ENCODE measurements around the gene DRAM2.

The DRAM2 gene

GRCh38 chr1:111139956-111140679 lies at the start of gene DRAM2, which contains the start of gene CEPT1:
TSS of gene DRAM2 (minus strand) at chr1:111140093. CDS start at chr1:111131554, 8,539 bp downstream.
TSS of gene CEPT1 (plus strand) at chr1:111140223. CDS start at chr1:111147715, 7,492 bp downstream.
- peak; percentile 93 for DNase-seq

DNA sequence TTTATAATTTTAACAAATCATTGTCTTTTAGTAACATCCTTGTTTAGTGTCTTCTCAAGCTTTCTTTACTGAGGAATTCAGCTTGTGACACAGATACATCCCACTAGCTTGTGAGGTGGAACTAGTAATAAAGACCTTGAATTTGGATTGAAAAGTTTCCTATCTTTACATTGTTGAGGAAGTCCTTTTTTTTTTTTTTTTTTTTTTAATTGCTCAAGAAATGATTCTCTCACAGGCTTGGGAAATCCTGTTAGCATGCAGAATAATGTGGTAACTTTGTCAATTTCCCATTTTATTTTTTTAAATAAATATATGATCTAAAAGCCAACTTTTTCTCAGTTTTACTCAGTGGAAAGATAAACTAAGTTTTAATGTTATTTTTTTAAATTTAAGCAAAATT lies 44.8 kb upstream of the DRAM2 start:
- DNase-seq: no peak

- no peak for DNase-seq
Observed at GRCh38 chr1:111183308-111184069, 43.6 kb upstream of the DRAM2 start.

DNA sequence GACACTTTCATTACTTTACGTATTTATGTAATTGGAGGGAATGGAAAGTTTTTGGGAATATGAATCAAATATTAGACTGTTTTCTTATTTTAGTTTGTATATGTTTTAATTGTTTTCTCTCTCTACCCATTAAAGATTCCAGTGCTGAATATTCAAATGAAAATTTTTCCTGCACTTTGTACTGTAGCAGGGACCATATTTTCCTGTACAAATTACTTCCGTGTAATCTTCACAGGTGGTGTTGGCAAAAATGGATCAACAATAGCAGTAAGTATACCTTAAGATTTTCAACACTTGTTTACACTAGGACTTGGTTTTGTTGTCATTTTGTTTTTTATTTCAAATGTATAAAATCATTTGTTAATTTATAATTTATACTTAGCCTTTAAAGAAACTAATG lies 42.2 kb upstream of the DRAM2 start:
- no peak for DNase-seq

DNA sequence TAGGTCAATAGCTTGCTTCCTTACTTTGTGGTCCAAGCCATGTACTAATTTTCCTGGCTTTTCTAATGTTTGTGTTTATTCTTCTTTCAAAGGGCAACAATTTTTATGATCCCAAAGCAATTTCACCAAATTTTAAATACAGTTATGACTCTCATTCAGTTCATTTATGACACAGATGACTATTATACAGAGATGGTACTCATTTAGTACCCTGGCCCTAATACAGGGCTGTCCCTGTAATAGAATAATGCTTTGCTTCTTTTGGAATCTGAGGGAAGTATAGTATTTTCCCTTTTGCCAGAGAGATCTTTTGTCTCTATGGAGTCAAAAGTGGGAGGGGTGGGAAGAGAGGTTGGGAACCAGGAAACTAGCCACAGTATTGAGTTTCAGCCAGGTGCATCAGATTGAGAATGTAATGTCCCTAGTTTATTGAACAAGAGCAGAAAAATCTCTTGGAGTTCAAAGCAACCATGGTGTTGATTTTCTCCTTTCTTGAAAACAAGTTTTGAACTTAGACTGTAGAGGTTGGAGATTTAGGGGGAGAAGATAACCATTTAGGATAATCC lies 40.2 kb upstream of the DRAM2 start:
- DNase-seq: no peak

DNA sequence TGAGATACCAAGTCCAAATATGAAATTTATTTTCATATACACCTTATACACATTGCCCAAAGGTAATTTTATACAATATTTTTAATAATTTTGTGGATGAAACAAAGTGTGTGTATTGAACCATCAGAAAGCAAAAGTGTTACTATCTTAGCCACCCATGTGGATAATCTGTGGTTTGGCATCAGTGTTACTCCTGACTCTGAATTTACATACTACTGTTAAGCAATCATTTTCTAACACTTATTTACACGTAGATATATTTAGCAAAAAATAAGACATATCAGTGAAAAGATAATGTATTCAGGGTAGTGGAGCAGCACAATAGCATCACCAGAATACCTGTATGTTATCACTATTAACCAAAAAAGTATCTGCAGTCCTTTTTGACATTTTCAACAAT lies 36.8 kb upstream of the DRAM2 start:
- DNase-seq: no peak

DNA sequence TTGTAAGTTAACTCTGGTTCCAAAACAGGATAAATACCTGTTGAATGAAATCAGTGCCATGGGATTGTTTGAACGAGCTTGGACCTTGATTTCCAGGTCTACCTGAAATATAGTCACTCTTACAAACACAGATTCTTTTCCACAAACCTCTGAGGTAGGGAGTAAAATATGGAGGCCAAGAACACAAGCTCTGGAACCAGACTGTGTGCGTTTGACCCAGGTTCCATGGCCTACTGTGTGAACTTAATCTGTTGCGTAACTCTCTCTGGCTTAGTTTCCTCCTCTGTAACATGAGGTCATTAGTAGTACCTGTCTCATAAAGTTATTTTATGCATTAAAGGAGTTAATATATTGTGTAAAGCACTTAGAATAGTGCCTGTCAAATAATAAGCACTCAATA lies 35.5 kb upstream of the DRAM2 start:
- no peak for DNase-seq

DNA sequence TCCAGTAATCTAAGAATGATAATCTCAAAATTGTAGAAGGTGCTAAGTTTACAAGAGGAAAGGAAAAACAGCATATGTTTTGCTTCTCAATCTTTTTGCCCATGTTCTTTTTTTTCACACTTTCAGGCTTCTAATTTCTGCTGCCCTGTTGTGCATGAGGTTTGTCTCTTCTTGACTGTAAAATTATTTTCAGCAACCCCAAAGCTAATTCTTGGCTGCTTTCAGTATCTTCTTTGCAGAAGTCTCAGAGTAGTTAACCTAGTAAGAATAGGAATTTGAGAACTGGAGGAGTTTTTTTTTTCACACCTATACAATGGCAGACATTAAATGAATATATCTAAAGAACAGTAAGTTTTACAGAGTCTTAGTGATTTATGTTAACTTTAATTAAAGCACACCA lies 34.2 kb upstream of the DRAM2 start:
- DNase-seq: no peak

DNA sequence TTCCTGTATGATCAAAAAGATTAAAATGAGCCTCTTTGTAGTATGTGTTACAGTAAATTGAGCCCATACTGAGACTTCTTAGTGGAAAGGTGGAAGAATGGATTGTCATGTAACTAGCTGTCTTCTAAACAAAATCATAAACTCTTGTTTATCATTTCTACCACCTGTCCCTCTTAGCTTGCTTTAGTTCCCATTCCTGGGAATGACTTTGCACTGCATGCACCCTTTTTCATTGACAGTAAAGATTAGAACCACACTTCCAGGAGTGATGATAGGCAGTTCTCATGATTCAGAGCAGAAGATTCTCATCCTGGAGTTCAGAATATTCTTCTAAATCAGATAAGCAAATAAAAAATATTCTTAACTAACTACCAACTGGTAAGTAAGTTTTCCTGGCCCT lies 32.6 kb upstream of the DRAM2 start:
- DNase-seq: no peak

- DNase-seq: no peak
Observed at GRCh38 chr1:111164151-111164550, 24.3 kb upstream of the DRAM2 start.

DNA sequence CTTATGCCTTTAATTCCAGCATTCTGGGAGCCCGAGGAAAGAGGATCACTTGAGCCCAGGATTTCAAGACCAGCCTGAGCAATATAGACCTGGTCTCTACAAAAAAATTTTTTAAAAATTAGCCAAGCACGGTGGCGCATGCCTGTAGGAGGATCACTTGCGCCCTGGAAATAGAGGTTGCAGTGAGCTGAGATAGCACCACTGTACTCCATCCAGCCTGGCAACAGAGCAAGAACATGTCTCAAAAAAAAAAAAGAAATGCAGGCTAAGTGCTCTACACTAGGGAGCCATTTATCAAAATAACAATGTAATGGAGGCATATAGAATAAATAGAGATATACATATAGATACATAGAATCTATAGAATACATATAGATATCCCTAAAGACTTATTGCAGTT lies 23.5 kb upstream of the DRAM2 start:
- DNase-seq: no peak

- DNase-seq: no peak
Observed at GRCh38 chr1:111162488-111162880, 22.6 kb upstream of the DRAM2 start.

DNA sequence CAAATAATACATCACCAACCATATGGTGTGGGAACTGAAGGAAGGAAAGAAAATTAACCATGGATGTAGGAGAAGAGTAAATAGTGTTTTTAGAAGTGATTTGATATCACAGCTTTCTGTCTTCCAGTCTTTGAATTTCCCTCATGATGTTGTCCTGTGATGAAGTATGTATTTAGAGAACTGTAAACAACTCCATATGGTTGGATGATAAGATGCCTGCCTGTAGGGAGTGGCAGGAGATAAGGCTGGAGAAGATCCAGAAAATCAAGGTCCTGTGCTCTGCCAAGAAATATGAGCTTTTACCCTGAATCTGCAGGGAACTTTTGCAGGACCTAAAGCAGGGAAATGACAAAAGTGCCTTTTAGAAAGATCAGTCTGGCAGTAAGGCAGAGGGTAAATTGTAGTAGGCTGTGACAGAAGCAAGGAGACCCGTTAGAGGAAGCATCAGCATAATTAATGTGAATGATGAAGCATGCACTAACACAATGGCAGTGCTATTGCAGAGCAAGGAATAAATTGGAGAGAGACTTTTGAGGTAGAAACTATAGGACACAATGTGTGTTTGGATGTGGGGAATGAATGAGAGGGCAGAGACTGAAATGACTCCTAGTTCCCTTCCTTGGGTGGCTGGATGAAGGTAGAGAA lies 22.1 kb upstream of the DRAM2 start:
- DNase-seq: no peak

DNA sequence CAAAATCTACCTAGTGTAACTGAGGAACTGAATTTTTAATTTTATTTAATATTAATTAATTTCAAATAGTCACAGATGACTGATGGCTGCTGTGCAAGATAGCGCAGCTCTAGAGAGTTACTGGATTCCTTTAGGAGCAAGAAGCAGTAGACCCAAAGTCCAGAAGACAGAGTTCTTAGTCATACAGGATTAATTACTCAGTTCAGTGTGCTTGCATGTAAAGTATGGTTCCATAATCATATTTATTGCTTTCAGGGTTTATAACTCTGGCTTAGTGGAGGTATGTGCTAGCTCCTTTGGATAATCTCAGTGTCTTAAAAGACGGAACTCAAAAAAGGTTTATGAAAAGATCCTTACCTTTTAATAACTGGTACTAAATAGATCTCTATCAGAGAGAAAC lies 17.5 kb upstream of the DRAM2 start:
- DNase-seq: no peak

- DNase-seq: no peak
Observed at GRCh38 chr1:111154021-111154999, 14.4 kb upstream of the DRAM2 start.

DNA sequence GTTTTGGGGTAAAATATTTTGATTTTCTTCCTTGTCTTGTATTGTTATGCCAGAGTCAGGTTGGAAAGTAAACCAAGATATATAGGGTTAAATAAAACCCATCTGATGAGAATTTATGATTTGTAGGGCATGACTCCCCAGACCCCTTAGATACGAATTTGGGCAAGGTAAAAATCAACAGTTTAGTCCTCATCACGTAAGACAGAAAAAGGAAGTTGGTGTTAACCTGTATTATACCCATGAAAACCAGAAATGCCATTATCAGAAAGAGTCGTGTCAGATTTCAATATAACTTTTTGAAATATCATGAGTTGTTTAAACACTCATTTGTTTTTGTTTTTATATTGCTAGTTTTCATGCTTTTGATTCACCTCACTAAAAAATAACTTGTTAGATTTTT lies 11.9 kb upstream of the DRAM2 start:
- DNase-seq: no peak

DNA sequence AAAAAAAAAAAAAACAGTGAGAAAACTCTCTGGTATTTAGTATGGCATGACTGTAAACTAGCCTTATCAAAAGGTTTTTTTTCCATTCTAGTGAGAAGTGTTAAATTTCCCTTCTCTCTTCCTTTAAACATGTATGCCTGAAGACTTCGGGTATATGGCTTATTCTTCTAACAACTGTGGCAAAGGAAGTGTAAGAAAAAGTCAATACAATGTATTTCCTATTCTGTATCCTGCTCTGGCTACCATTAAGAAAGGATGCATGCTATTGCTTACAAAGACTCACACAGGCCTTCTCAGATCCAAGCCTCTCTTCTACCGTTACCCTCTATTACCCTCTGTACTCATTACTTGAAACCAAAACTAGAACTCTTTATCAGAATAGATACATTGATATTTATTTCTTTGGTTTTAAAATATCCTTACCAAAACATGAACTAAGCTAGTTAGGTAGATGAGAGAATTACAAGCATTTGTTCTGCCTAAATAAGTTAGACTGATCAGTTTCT lies 8.5 kb upstream of the DRAM2 start:
- no peak for DNase-seq

DNA sequence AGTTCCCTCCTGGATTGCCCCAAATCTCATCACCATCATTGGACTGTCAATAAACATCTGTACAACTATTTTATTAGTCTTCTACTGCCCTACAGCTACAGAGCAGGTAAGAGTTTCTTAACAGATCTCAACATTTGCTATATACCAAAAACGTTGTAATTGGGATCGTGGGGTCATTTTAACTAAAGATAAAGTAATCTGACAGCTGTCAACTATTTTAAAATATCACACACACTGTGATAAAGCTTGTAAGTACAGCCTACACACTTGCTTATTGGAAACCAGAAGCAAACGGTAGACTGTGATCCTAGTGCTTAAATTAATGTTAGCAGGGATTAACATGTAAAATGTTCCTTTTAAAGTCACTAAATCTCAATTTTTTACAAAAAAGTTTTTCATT lies 8.1 kb upstream of the DRAM2 start:
- DNase-seq: no peak

GRCh38 chr1:111145963-111146768 lies 6.3 kb upstream of the DRAM2 start:
- DNase-seq: no peak

DNA sequence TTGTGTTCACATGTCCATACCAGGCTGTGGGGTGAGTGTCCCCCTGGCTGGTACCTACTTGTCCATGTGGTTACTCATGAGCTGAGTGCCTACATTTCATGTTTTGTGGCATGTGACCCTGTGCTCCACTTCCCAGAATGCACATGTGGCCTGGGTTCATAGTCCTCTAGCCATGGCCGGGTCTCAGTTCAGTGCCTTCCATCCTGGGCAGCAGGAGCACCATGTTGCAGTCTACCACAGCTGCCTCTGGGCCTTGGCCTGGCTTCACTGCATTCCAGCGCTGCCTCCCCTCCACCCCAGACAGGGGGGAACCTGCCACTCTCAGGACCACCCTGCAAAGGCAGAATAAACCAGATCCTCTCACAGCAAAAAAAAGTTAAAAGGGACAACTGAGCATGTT lies 5.6 kb upstream of the DRAM2 start:
- DNase-seq: no peak

DNA sequence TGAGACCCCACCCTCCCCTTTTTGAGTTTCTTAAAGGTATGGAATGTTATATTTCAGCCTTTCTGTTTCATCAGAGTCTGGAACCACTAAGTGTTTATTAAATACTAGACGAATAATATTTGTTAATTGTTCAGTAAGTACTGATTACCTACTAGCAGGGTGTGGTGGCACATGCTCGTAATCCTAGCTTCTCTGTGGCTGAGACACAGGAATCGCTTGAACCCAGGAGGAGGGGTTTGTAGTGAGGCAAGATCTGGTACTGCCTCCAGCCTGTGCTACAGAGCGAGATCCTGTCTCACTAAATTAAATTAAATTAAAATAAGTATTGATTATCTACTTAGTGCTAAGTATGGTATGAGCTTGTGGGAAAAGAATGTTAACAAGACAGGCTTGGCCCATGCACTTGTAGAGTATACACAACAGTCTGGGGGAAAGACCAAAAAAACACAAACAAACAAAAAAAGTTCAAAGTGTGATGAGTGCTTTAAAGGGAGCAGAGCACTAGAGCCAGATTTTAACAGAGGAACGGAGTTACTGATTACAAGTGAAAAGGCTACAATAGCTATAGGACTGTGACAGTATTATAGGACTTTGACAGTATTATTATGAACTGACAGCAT lies 2.6 kb upstream of the DRAM2 start:
- DNase-seq: no peak

All from stimulated activated naive CD4-positive, alpha-beta T cell treated with Interleukin-2 at 50 U/mL for 16 hours (primary cell).